ENCODE data around the gene ABCA7.

- TF ChIP-seq CTCF (IDR thresholded peaks at IDR 0.05; ENCODE audit: low read depth, low read length) (peak; percentile 36), EZH2phosphoT487 (IDR thresholded peaks at IDR 0.05; ENCODE audit: low read depth) (no peak)
These were observed 48.0 kb downstream of the ABCA7 start for GRCh38 chr19:1087813-1088415.

Data from OCI-LY3 (cell line).